ENCODE results near the gene FAM180B.

Gene FAM180B

GRCh38 chr11:47578524-47579494 lies 7.7 kb upstream of the FAM180B start, which contains the start of the genes KBTBD4 and NDUFS3 (continued):
- TF ChIP-seq ZNF302 (tag by site-specific recombination; IDR thresholded peaks at IDR 0.05; ENCODE audit: low read depth) (0 out of 2 replicates have a peak, but pooled peaks have one; percentile 62), ZNF239 (tag by site-specific recombination; IDR thresholded peaks at IDR 0.05) (peak; percentile 82; the same call in 1 of the 2 replicates), BCL6B (tag by site-specific recombination; IDR thresholded peaks at IDR 0.05) (0 out of 2 replicates have a peak, but pooled peaks have one; percentile 25), ZNF623 (tag by site-specific recombination; IDR thresholded peaks at IDR 0.05) (peak; percentile 39; the same call in 1 of the 2 replicates), ZNF184 (tag by site-specific recombination; IDR thresholded peaks at IDR 0.05) (no peak), ZNF473 (tag by site-specific recombination; IDR thresholded peaks at IDR 0.05) (no peak), ZNF639 (tag by site-specific recombination; IDR thresholded peaks at IDR 0.05) (peak; percentile 100), SETDB1 (IDR thresholded peaks at IDR 0.05; ENCODE audit: insufficient read length, low read length) (no peak), MYNN (tag by site-specific recombination; IDR thresholded peaks at IDR 0.05; ENCODE audit: borderline replicate concordance) (peak; percentile 99), REST (tag by site-specific recombination; IDR thresholded peaks at IDR 0.05) (peak; percentile 59; the same call in 1 of the 2 replicates), ZBTB7A (tag by site-specific recombination; IDR thresholded peaks at IDR 0.05; ENCODE audit: low read depth) (peak; percentile 92), WT1 (tag by site-specific recombination; IDR thresholded peaks at IDR 0.05) (peak; percentile 82), ZNF529 (tag by site-specific recombination; IDR thresholded peaks at IDR 0.05; ENCODE audit: insufficient replicate concordance) (no peak), ZNF354C (tag by site-specific recombination; IDR thresholded peaks at IDR 0.05; ENCODE audit: borderline replicate concordance, low read depth) (no peak), RBAK (tag by site-specific recombination; IDR thresholded peaks at IDR 0.05) (no peak), ZNF48 (tag by site-specific recombination; IDR thresholded peaks at IDR 0.05) (no peak), ZNF777 (tag by site-specific recombination; IDR thresholded peaks at IDR 0.05; ENCODE audit: borderline replicate concordance) (peak; percentile 77; the same call in 1 of the 2 replicates), ZNF391 (tag by site-specific recombination; IDR thresholded peaks at IDR 0.05; ENCODE audit: borderline replicate concordance, low read depth) (peak; percentile 100), ZFP41 (tag by site-specific recombination; IDR thresholded peaks at IDR 0.05; ENCODE audit: borderline replicate concordance) (no peak), MZF1 (tag by site-specific recombination; IDR thresholded peaks at IDR 0.05; ENCODE audit: borderline replicate concordance) (no peak), ZNF600 (tag by site-specific recombination; IDR thresholded peaks at IDR 0.05) (peak; percentile 83), ZNF112 (tag by site-specific recombination; IDR thresholded peaks at IDR 0.05) (no peak), BCL11A (tag by site-specific recombination; IDR thresholded peaks at IDR 0.05; ENCODE audit: low read depth) (no peak), ZNF548 (tag by site-specific recombination; IDR thresholded peaks at IDR 0.05) (no peak), ZNF350 (tag by site-specific recombination; IDR thresholded peaks at IDR 0.05) (no peak), SP7 (tag by site-specific recombination; IDR thresholded peaks at IDR 0.05) (peak; percentile 97), ZNF138 (tag by site-specific recombination; IDR thresholded peaks at IDR 0.05; ENCODE audit: borderline replicate concordance) (no peak), SP3 (tag by site-specific recombination; IDR thresholded peaks at IDR 0.05) (peak; percentile 93), ZFHX2 (tag by site-specific recombination; conservative IDR thresholded peaks at IDR 0.05) (peak; percentile 94), ZNF280D (tag by site-specific recombination; IDR thresholded peaks at IDR 0.05) (peak; percentile 84; the same call in 1 of the 2 replicates), ZNF2 (tag by site-specific recombination; IDR thresholded peaks at IDR 0.05) (peak; percentile 99)

All from HEK293 (cell line).